Activated CD4-positive, alpha-beta memory T cell treated with anti-CD3 and anti-CD28 coated beads, Interleukin-2, amount 10 ng/mL, durations not matched to agents 7 days and 5 days (primary cell): ENCODE measurements around the gene KLK3. TPM values are rescaled to one million over a fixed set of nuclear protein-coding genes. Genes with fewer than 3 reads are reported as not detected.
"Not testable (repeated sequence)": the region's sequence is repeated elsewhere in the genome, so short reads cannot be mapped to it uniquely, and the experiment has no call there.

Experiments used
- CTCF ChIA-PET: fragments of 350-600 bp; sonication (Branson Sonifier 250); formaldehyde crosslinking; loops from one replicate; lab custom pipeline; 2021; ENCODE audit warnings: antibody characterized with exemption, inconsistent platforms; lab: Charles Lee
- POLR2A ChIA-PET: fragments of 350-600 bp; sonication (Branson Sonifier 250); formaldehyde crosslinking; loops from one replicate; lab custom pipeline; 2021; ENCODE audit warnings: antibody characterized with exemption; lab: Charles Lee
- DNase-seq: peaks from one replicate; pipeline ENCODE4 v3.0.0-alpha.2; 2020
- H3K27ac Mint-ChIP-seq: one replicate; pipeline ENCODE4 v1.8.0; 2021; ENCODE audit warnings: mild to moderate bottlenecking, mixed read lengths
- H3K27me3 Mint-ChIP-seq: one replicate; pipeline ENCODE4 v1.8.0; 2021; ENCODE audit warnings: mixed read lengths
- H3K36me3 Mint-ChIP-seq: one replicate; pipeline ENCODE4 v1.8.0; 2021; ENCODE audit warnings: low read depth, mixed read lengths
- H3K4me1 Mint-ChIP-seq: one replicate; pipeline ENCODE4 v1.8.0; 2021; ENCODE audit warnings: mixed read lengths
- H3K4me3 Mint-ChIP-seq: one replicate; pipeline ENCODE4 v1.8.0; 2021; ENCODE audit warnings: mild to moderate bottlenecking, mixed read lengths
- H3K9me3 Mint-ChIP-seq: one replicate; pipeline ENCODE4 v1.8.0; 2021; ENCODE audit warnings: mixed read lengths
- total RNA-seq, 2 experiments: library from RNA; stranded (reverse); gene quantifications; one replicate each; pipeline ENCODE4 v1.2.3, GENCODE V29; 2021

The KLK3 gene
- total RNA-seq: not detected

GRCh38 chr19:50854636-50855410, at the start of gene KLK3:
TSS of gene KLK3 (plus strand) at chr19:50854915. CDS start at chr19:50854956, 41 bp downstream.
- ChIA-PET POLR2A (no interaction called here), CTCF (no interaction called here)
- H3K36me3 Mint-ChIP-seq: no peaks in the 10 kb centered on the region
- H3K9me3 Mint-ChIP-seq: peaks cover 1% of the 10 kb centered on the region
- DNase-seq: no peak
- H3K27me3 Mint-ChIP-seq: peaks cover 18% of the 10 kb centered on the region
- H3K27ac Mint-ChIP-seq: no peak within 1 kb of the TSS
- no peak within 1 kb of the TSS for H3K4me3 Mint-ChIP-seq
- H3K4me1 Mint-ChIP-seq: no peaks in the 10 kb centered on the region

GRCh38 chr19:50808856-50809255, 45.9 kb upstream of the KLK3 start:
- DNase-seq: no peak
- Mint-ChIP-seq H3K27me3 (peaks cover 11% of the 10 kb centered on the region), H3K27ac (no peak overlapping the region), H3K4me3 (no peak overlapping the region), H3K36me3 (peaks cover 2% of the 10 kb centered on the region), H3K4me1 (peaks cover 15% of the 10 kb centered on the region), H3K9me3 (peaks cover 5% of the 10 kb centered on the region)
- CTCF ChIA-PET: no interaction called here
- POLR2A ChIA-PET: no interaction called here

GRCh38 chr19:50811622-50812238, 43.0 kb upstream of the KLK3 start:
- CTCF ChIA-PET, DNase-seq, H3K4me1 Mint-ChIP-seq, H3K27ac Mint-ChIP-seq, POLR2A ChIA-PET, H3K4me3 Mint-ChIP-seq, H3K9me3 Mint-ChIP-seq, H3K36me3 Mint-ChIP-seq: not testable (repeated sequence)
- peaks cover 14% of the 10 kb centered on the region for H3K27me3 Mint-ChIP-seq

GRCh38 chr19:50812474-50812873, 42.2 kb upstream of the KLK3 start:
- ChIA-PET POLR2A (no interaction called here), CTCF (no interaction called here)
- DNase-seq: no peak
- H3K4me1 Mint-ChIP-seq: peaks cover 9% of the 10 kb centered on the region
- peaks cover 16% of the 10 kb centered on the region for H3K27me3 Mint-ChIP-seq
- H3K4me3 Mint-ChIP-seq: no peak overlapping the region
- no peak overlapping the region for H3K27ac Mint-ChIP-seq
- no peaks in the 10 kb centered on the region for H3K36me3 Mint-ChIP-seq
- peaks cover 8% of the 10 kb centered on the region for H3K9me3 Mint-ChIP-seq

- Mint-ChIP-seq H3K27me3 (peaks cover 27% of the 10 kb centered on the region), H3K9me3 (peaks cover 8% of the 10 kb centered on the region), H3K27ac (no peak overlapping the region), H3K36me3 (no peaks in the 10 kb centered on the region), H3K4me1 (peaks cover 31% of the 10 kb centered on the region), H3K4me3 (no peak overlapping the region)
- DNase-seq: no peak
- POLR2A ChIA-PET: interaction anchor here (1.1 to 1.5 kb wide), 2 partner anchors 10 to 11 kb away, joined by 3 to 5 read pairs; no protein-coding TSS in a partner anchor
- CTCF ChIA-PET: no interaction called here
These were observed 39.8 kb upstream of the KLK3 start for GRCh38 chr19:50814883-50815282.

DNA sequence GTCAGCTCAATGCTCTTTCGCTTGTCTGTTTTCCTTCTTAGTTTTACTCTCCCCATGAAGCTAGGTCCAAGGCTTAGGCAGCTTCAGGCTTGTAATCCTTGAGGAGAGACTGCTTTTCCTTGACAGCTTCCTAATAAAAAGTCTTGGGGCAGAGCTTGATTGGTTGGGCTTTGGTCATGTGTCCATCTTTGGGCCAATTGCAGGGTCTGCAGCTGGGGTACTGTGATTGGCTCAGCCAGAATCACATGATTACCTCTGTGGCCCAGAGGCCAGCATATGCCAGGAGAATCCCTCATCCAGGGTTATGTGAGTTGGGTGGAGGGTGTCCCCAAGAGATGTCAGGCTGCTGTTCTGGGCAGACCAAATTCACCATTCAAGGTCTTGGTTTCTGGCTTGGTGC, 39.3 kb upstream of the KLK3 start:
- no peaks in the 10 kb centered on the region for H3K36me3 Mint-ChIP-seq
- no peak for DNase-seq
- CTCF ChIA-PET: no interaction called here
- POLR2A ChIA-PET: interaction anchor here (1.1 to 1.5 kb wide), 2 partner anchors 11 to 12 kb away, joined by 3 to 5 read pairs; no protein-coding TSS in a partner anchor
- H3K27ac Mint-ChIP-seq: no peak overlapping the region
- no peak overlapping the region for H3K4me3 Mint-ChIP-seq
- H3K27me3 Mint-ChIP-seq: peaks cover 30% of the 10 kb centered on the region
- peaks cover 36% of the 10 kb centered on the region for H3K4me1 Mint-ChIP-seq
- peaks cover 7% of the 10 kb centered on the region for H3K9me3 Mint-ChIP-seq

DNA sequence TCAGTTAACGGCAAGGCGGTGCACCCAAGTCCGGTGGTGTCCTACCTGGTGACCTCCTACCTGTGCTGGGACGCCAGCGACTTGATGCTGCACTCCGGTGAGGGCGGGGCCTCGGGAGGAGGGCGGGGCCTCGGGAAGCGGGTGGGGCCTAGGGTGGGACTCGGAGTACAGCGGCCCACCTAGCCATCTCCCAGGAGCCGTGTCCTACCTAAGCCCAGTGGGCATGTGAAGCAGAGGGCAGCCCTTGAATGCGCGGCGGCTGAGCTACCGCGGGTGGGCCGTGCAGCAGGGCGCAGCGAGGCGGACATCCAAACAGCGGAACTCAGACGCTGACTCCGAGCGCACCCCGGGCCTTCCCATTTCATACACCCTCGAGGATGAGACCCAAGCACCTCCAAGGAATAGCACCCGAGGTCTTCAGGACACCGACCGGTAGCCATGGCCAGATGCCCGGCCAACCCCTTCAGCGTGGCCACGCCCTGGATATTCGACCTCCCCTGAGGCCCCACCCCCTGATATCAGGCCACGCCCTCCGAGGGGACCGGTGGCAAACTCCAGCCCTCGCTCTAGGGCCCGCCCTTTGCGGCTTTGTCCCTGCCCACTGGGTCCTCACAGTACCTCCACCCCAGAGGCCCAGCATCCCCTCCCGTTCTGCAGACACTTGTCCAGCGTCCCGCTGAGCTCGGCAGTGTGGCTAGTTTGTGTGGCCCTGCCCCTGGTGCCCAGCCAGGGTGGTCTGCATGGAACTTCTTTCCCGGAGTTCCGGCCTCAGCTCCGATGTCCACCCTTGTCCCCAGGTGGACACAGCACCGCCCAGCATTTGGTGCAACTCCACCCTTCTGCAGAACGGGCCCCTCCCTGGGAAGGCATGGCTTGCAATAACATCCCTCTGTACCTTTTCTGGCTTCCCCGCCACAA, 36.5 kb upstream of the KLK3 start:
- peak overlapping the region; percentile 69 for H3K4me3 Mint-ChIP-seq
- peaks cover 43% of the 10 kb centered on the region for H3K4me1 Mint-ChIP-seq
- H3K9me3 Mint-ChIP-seq: peaks cover 3% of the 10 kb centered on the region
- H3K36me3 Mint-ChIP-seq: no peaks in the 10 kb centered on the region
- peak overlapping the region; percentile 29 for H3K27ac Mint-ChIP-seq
- H3K27me3 Mint-ChIP-seq: peaks cover 33% of the 10 kb centered on the region
- DNase-seq: peak; percentile 74
- CTCF ChIA-PET: no interaction called here
- POLR2A ChIA-PET: interaction anchor here (1.1 to 1.5 kb wide), 2 partner anchors 13 to 14 kb away, joined by 3 to 5 read pairs; no protein-coding TSS in a partner anchor

DNA sequence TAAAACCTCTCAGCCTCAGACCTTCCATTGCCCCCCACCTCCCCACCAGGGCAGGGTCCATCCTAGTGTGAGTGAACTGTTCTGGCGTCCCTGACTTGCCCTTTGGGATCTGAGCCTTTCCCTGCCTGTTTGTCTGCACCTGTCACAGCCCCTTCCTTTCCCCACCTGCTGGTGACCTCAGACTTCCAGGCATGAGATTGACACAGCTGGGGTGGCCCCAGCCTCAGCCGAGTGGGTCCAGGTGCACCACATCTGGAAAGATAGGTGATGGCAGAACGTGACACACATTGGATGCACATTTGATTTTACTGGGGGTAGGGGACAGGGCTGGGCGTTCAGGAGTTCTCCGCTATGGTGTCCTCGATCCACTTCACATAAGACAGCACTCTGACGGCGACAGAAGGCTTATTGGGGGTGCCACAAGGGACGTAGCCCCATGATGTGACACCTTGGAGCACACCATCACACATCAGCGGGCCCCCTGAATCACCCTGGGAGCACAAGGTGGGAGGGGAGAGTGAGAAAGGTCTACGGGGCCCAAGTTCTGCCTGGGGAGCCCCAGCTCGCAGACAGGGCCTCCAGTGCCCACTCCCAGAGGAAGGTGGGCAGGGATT, 35.7 kb upstream of the KLK3 start:
- Mint-ChIP-seq H3K27ac (no peak overlapping the region), H3K36me3 (no peaks in the 10 kb centered on the region), H3K4me1 (peaks cover 43% of the 10 kb centered on the region), H3K4me3 (peak overlapping the region; percentile 69), H3K9me3 (peaks cover 3% of the 10 kb centered on the region), H3K27me3 (peaks cover 33% of the 10 kb centered on the region)
- ChIA-PET CTCF (no interaction called here), POLR2A (interaction anchor here (1.7 kb wide), 1 partner anchor 14 kb away, joined by 7 read pairs; no protein-coding TSS in a partner anchor)
- DNase-seq: no peak

DNA sequence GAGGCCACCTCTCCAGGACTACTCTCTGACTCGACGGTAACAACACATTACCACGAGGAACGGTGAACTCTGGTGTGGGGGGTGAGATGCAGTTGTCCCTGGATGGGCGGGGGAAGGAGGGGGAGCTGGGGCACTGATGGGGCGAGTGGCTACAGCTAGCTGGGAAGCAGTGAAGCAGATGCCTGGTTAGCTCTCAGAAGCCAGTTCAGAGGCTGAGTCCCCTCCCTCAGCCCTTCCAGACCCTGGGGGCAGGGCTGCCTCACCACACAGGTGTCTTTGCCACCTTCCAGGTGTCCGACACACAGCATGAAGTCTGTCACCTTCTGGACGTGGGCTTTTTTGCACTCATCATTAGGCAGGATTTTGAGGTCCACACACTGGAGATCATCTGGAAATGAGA, 35.1 kb upstream of the KLK3 start:
- no peak overlapping the region for H3K27ac Mint-ChIP-seq
- peaks cover 36% of the 10 kb centered on the region for H3K27me3 Mint-ChIP-seq
- H3K4me1 Mint-ChIP-seq: peaks cover 43% of the 10 kb centered on the region
- POLR2A ChIA-PET: interaction anchor here (1.7 to 1.8 kb wide), 2 partner anchors 15 to 16 kb away, joined by 7 to 8 read pairs; no protein-coding TSS in a partner anchor
- H3K9me3 Mint-ChIP-seq: peaks cover 3% of the 10 kb centered on the region
- no peaks in the 10 kb centered on the region for H3K36me3 Mint-ChIP-seq
- H3K4me3 Mint-ChIP-seq: no peak overlapping the region
- CTCF ChIA-PET: interaction anchor here (0.7 kb wide), 1 partner anchor 212 kb away, joined by 3 read pairs; no protein-coding TSS in a partner anchor
- DNase-seq: no peak

GRCh38 chr19:50820086-50820485, 34.6 kb upstream of the KLK3 start:
- H3K4me1 Mint-ChIP-seq: peaks cover 43% of the 10 kb centered on the region
- H3K36me3 Mint-ChIP-seq: no peaks in the 10 kb centered on the region
- ChIA-PET POLR2A (interaction anchor here (0.7 to 1.8 kb wide), 3 partner anchors 15 to 20 kb away, joined by 3 to 8 read pairs (median 7); no protein-coding TSS in a partner anchor), CTCF (interaction anchor here (0.7 kb wide), 1 partner anchor 212 kb away, joined by 3 read pairs; no protein-coding TSS in a partner anchor)
- peaks cover 34% of the 10 kb centered on the region for H3K27me3 Mint-ChIP-seq
- H3K27ac Mint-ChIP-seq: no peak overlapping the region
- H3K4me3 Mint-ChIP-seq: peak overlapping the region; percentile 26
- peaks cover under 1% of the 10 kb centered on the region for H3K9me3 Mint-ChIP-seq
- DNase-seq: no peak

DNA sequence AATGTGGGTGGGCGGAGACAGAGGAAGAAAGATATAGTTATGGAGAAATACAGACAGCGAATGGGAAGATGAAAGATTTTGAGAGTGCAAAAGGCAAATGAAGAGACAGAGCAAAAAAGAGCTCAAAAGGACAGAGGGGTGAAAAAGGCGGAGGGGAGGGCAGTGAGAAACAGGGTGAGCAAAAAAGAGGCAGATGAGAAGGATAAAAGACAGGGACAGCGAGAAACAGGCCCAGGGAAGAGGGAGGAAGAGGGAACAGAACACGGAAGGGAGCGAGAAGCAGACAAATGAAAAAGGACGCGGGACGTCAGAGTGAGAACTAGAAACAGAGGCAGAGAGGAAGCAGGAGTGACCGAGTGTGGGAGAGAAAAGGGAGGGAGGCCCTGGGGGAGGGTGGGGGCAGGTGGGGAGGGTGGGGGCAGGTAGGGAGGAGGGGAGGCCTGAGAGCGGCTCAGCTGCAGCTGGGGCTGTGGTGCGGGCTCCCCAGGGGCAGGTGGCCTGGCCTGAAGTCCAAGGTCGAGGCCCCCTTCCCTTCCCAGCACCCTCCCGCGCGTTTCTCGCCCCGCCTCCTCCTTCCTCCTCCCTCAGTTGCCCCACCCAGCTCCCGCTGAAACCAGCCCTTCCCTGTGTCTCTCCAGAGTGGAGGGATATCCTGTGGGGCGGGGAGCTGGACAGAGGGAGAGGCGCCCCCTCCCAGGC, 34.0 kb upstream of the KLK3 start:
- Mint-ChIP-seq H3K27me3 (peaks cover 33% of the 10 kb centered on the region), H3K4me1 (peaks cover 43% of the 10 kb centered on the region), H3K36me3 (no peaks in the 10 kb centered on the region), H3K27ac (no peak overlapping the region), H3K9me3 (no peaks in the 10 kb centered on the region), H3K4me3 (peak overlapping the region; percentile 26)
- CTCF ChIA-PET: interaction anchor here (0.7 kb wide), 1 partner anchor 213 kb away, joined by 3 read pairs; no protein-coding TSS in a partner anchor
- POLR2A ChIA-PET: interaction anchor here (0.7 to 1.8 kb wide), 3 partner anchors 16 to 20 kb away, joined by 3 to 8 read pairs (median 7); no protein-coding TSS in a partner anchor
- DNase-seq: no peak
